Measurements from ENCODE around the gene COL5A3.

The COL5A3 gene

DNA sequence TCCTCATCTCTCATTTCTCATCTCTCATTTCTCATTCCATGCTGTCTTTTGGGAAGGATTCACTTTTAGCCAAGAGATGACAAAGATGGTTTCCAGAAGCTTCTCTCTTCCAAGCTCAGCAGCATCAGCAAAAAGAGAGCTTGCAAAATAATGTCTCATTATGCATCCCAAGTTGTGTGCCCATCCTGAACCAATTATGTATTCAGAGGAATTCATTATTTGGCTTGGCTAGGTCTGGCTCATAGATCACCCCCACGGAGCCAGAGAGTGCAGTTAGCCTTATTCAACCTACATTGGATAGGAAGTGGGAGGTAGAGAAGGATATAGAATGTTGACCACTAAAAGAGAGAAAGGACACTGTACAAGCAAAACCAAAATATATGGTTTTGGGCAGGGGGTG is 68.6 kb downstream of the COL5A3 start:
- Histone ChIP-seq H2AFZ (ENCODE audit: low read length) (no peak overlapping the region), H3K27ac (ENCODE audit: low read length) (no peak overlapping the region), H3K4me3 (ENCODE audit: low read length) (no peak overlapping the region), H3K4me1 (ENCODE audit: low read length) (no peaks in the 10 kb centered on the region), H3K9ac (ENCODE audit: low read length) (no peak overlapping the region), H3K36me3 (replicated peaks; ENCODE audit: insufficient read depth, low read length) (no peaks in the 10 kb centered on the region), H3F3A (ENCODE audit: insufficient read depth, low read length) (no peaks in the 10 kb centered on the region), H3K4me2 (ENCODE audit: low read depth, low read length) (no peak overlapping the region), H3K9me3 (replicated peaks; ENCODE audit: insufficient read depth, low read length) (no peaks in the 10 kb centered on the region), H3K9me2 (replicated peaks; ENCODE audit: insufficient read depth, low read length) (no peaks in the 10 kb centered on the region), H3K27me3 (replicated peaks; ENCODE audit: insufficient read depth, low read length) (peaks cover 67% of the 10 kb centered on the region), H4K20me1 (ENCODE audit: insufficient read depth, low read length) (no peaks in the 10 kb centered on the region), H3K79me2 (ENCODE audit: low read length) (no peaks in the 10 kb centered on the region)
- TF ChIP-seq, protein P1, sequence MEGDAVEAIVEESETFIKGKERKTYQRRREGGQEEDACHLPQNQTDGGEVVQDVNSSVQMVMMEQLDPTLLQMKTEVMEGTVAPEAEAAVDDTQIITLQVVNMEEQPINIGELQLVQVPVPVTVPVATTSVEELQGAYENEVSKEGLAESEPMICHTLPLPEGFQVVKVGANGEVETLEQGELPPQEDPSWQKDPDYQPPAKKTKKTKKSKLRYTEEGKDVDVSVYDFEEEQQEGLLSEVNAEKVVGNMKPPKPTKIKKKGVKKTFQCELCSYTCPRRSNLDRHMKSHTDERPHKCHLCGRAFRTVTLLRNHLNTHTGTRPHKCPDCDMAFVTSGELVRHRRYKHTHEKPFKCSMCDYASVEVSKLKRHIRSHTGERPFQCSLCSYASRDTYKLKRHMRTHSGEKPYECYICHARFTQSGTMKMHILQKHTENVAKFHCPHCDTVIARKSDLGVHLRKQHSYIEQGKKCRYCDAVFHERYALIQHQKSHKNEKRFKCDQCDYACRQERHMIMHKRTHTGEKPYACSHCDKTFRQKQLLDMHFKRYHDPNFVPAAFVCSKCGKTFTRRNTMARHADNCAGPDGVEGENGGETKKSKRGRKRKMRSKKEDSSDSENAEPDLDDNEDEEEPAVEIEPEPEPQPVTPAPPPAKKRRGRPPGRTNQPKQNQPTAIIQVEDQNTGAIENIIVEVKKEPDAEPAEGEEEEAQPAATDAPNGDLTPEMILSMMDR (IDR thresholded peaks at IDR 0.05; ENCODE audit: low read length), result no peak
- TF ChIP-seq EZH2phosphoT487 (IDR thresholded peaks at IDR 0.05; ENCODE audit: low read length) (no peak), EZH2 (optimal IDR thresholded peaks at IDR 0.05; ENCODE audit: low read depth, low read length) (no peak)
- no peak for DNase-seq

DNA sequence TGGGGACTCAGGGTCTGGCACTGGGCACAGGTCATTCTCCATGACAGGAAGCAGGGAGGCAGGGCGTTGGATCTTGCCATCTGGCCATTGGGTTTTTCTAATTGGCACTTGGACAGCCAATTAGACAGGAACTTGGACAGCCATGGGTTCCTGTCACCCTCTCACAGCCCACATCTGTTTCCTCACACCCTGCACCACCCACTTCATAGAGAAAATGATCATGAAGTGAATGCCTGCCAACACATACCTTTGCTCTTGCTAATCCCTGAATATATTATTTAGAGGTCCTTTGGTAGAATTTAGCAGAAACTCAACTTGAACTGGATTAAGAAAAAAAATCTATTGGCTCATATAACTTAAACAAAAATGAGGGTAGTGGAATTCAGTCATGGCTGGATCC is 69.1 kb downstream of the COL5A3 start:
- H3K27ac ChIP-seq (ENCODE audit: low read length), result no peak overlapping the region
- no peaks in the 10 kb centered on the region for H3K36me3 ChIP-seq (replicated peaks; ENCODE audit: insufficient read depth, low read length)
- peaks cover 65% of the 10 kb centered on the region for H3K27me3 ChIP-seq (replicated peaks; ENCODE audit: insufficient read depth, low read length)
- H3K9ac ChIP-seq (ENCODE audit: low read length), result no peak overlapping the region
- no peak for DNase-seq
- no peak overlapping the region for H2AFZ ChIP-seq (ENCODE audit: low read length)
- no peaks in the 10 kb centered on the region for H3K79me2 ChIP-seq (ENCODE audit: low read length)
- no peaks in the 10 kb centered on the region for H3F3A ChIP-seq (ENCODE audit: insufficient read depth, low read length)
- no peak overlapping the region for H3K4me3 ChIP-seq (ENCODE audit: low read length)
- TF ChIP-seq EZH2 (optimal IDR thresholded peaks at IDR 0.05; ENCODE audit: low read depth, low read length) (no peak), EZH2phosphoT487 (IDR thresholded peaks at IDR 0.05; ENCODE audit: low read length) (no peak)
- TF ChIP-seq, protein P1 (IDR thresholded peaks at IDR 0.05; ENCODE audit: low read length), result no peak
- H3K9me3 ChIP-seq (replicated peaks; ENCODE audit: insufficient read depth, low read length), result no peaks in the 10 kb centered on the region
- H4K20me1 ChIP-seq (ENCODE audit: insufficient read depth, low read length), result no peaks in the 10 kb centered on the region
- H3K4me1 ChIP-seq (ENCODE audit: low read length), result no peaks in the 10 kb centered on the region
- no peak overlapping the region for H3K4me2 ChIP-seq (ENCODE audit: low read depth, low read length)
- no peaks in the 10 kb centered on the region for H3K9me2 ChIP-seq (replicated peaks; ENCODE audit: insufficient read depth, low read length)

DNA sequence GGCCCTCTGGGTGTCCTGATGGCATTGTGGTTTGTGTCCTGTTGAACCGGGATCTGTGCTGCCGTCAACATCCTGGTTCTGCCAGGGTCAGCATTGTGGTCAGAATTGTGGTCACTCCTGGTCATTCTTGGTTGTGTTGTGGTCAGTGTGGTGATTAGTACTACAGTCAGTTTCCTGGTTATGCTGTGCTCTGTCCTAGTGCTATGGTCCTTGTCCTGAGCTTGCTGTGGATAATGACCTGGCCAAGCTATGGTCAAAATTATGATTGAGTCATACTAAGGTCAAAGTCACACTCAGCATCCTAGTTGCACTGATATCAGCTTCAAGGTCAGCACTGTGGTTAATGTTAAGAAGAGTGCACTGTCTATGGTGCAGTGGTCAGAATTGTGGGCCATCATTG is 69.5 kb downstream of the COL5A3 start:
- Histone ChIP-seq H3K79me2 (ENCODE audit: low read length) (no peaks in the 10 kb centered on the region), H3K4me1 (ENCODE audit: low read length) (no peaks in the 10 kb centered on the region), H3K4me2 (ENCODE audit: low read depth, low read length) (no peak overlapping the region), H3K9ac (ENCODE audit: low read length) (no peak overlapping the region), H3K9me2 (replicated peaks; ENCODE audit: insufficient read depth, low read length) (no peaks in the 10 kb centered on the region), H4K20me1 (ENCODE audit: insufficient read depth, low read length) (no peaks in the 10 kb centered on the region), H2AFZ (ENCODE audit: low read length) (no peak overlapping the region), H3K27ac (ENCODE audit: low read length) (no peak overlapping the region), H3K27me3 (replicated peaks; ENCODE audit: insufficient read depth, low read length) (peaks cover 68% of the 10 kb centered on the region), H3K36me3 (replicated peaks; ENCODE audit: insufficient read depth, low read length) (no peaks in the 10 kb centered on the region), H3K4me3 (ENCODE audit: low read length) (no peak overlapping the region), H3F3A (ENCODE audit: insufficient read depth, low read length) (no peaks in the 10 kb centered on the region), H3K9me3 (replicated peaks; ENCODE audit: insufficient read depth, low read length) (no peaks in the 10 kb centered on the region)
- TF ChIP-seq EZH2phosphoT487 (IDR thresholded peaks at IDR 0.05; ENCODE audit: low read length) (no peak), EZH2 (optimal IDR thresholded peaks at IDR 0.05; ENCODE audit: low read depth, low read length) (no peak)
- TF ChIP-seq, protein P1 (IDR thresholded peaks at IDR 0.05; ENCODE audit: low read length), result no peak
- DNase-seq, result no peak
